PC-9 (cell line): ENCODE results near the gene ADGRE3. TPM values are rescaled to one million over a fixed set of nuclear protein-coding genes. Genes with fewer than 3 reads are reported as not detected.

Experiments
- Bru-seq: library from RNA; stranded (reverse); fragments of 400-500 nt; gene quantifications from one replicate; lab custom pipeline; 2021; lab: Mats Ljungman, UMichigan
- BruChase-seq, 2 experiments: library from RNA; stranded (reverse); fragments of 400-500 nt; gene quantifications; one replicate each; lab custom pipeline; 2021; lab: Mats Ljungman, UMichigan
- BruUV-seq: library from RNA; stranded (reverse); fragments of 400-500 nt; replicated peaks from 2 replicates; lab custom pipeline; 2021; lab: Mats Ljungman, UMichigan
- CTCF ChIA-PET: fragments of 300-600 bp; sonication (Branson Sonifier 250); formaldehyde crosslinking; loops from one replicate; lab custom pipeline; 2022; ENCODE audit warnings: antibody characterized with exemption; lab: Charles Lee
- POLR2A ChIA-PET: fragments of 300-600 bp; sonication (Branson Sonifier 250); formaldehyde crosslinking; loops from one replicate; lab custom pipeline; 2022; ENCODE audit warnings: antibody characterized with exemption; ENCODE audit not compliant: unreplicated experiment; lab: Charles Lee
- DNase-seq, 2 experiments: peaks; one replicate each; pipeline versions ENCODE4 v3.0.0 to v3.0.0-alpha.2; 2015 to 2022; ENCODE audit warnings: mixed read lengths in 1 of 2
- H2AFZ ChIP-seq: fragments of 200-600 bp; sonication (generic); 2 replicates; pipeline ENCODE4 v1.8.1; 2017; ENCODE audit warnings: antibody characterized with exemption
- H3F3A ChIP-seq: fragments of 200-600 bp; sonication (generic); 2 replicates; pipeline ENCODE4 v1.8.1; 2017; ENCODE audit warnings: antibody characterized with exemption, mild to moderate bottlenecking, low read depth; ENCODE audit not compliant: insufficient read depth
- H3K27ac ChIP-seq: fragments of 200-600 bp; sonication (generic); 2 replicates; pipeline ENCODE4 v1.6.1; 2016; ENCODE audit warnings: mixed run types
- H3K27me3 ChIP-seq: fragments of 200-600 bp; sonication (generic); 2 replicates; pipeline ENCODE4 v1.6.1; 2016; ENCODE audit warnings: low read depth, mixed run types; ENCODE audit not compliant: insufficient read depth
- H3K36me3 ChIP-seq: fragments of 200-600 bp; sonication (generic); 2 replicates; pipeline ENCODE4 v1.6.1; 2016; ENCODE audit warnings: low read depth, mixed run types
- H3K4me1 ChIP-seq: fragments of 200-600 bp; sonication (generic); replicated peaks from 2 replicates; pipeline ENCODE4 v1.6.1; 2016; ENCODE audit warnings: mixed run types; ENCODE audit not compliant: insufficient read depth
- H3K4me2 ChIP-seq: fragments of 200-600 bp; sonication (generic); 2 replicates; pipeline ENCODE4 v1.6.1; 2017; ENCODE audit warnings: mixed run types
- H3K4me3 ChIP-seq: fragments of 200-600 bp; sonication (generic); 2 replicates; pipeline ENCODE4 v1.6.1; 2016; ENCODE audit warnings: mixed run types
- H3K79me2 ChIP-seq: fragments of 200-600 bp; sonication (generic); 2 replicates; pipeline ENCODE4 v1.6.1; 2017; ENCODE audit warnings: low read depth, mixed run types
- H3K9me2 ChIP-seq: fragments of 200-600 bp; sonication (generic); 2 replicates; pipeline ENCODE4 v1.8.1; 2017; ENCODE audit warnings: mild to moderate bottlenecking; ENCODE audit not compliant: insufficient read depth
- H3K9me3 ChIP-seq: fragments of 200-600 bp; sonication (generic); 2 replicates; pipeline ENCODE4 v1.8.1; 2016; ENCODE audit warnings: low read depth; ENCODE audit not compliant: insufficient read depth
- H4K20me1 ChIP-seq: fragments of 200-600 bp; sonication (generic); 2 replicates; pipeline ENCODE4 v1.8.1; 2017; ENCODE audit not compliant: insufficient read depth
- EZH2 ChIP-seq: fragments of 200-600 bp; sonication (generic); IDR thresholded peaks from 2 replicates; pipeline ENCODE4 v1.8.0; 2017; ENCODE audit warnings: antibody characterized with exemption, low read depth
- intact Hi-C: fragments of 100-400 bp; cut with micrococcal nuclease; formaldehyde crosslinking; loops from one replicate; pipeline ENCODE4 v1.10.0; 2022; ENCODE audit not compliant: unreplicated experiment
- long read RNA-seq: library from polyadenylated mRNA; stranded (forward); transcript quantifications from one replicate; pipeline ENCODE4 v2.0.0, GENCODE V29; 2022
- total RNA-seq: library from RNA; stranded (reverse); gene quantifications from 2 replicates; pipeline ENCODE4 v1.2.3, GENCODE V29; 2021
- TF ChIP-seq, protein P1 (sequence below): fragments of 200-600 bp; sonication (generic); conservative IDR thresholded peaks from 2 replicates; pipeline ENCODE4 v1.6.1; 2017; ENCODE audit warnings: mixed run types, antibody characterized with exemption, mild to moderate bottlenecking, moderate library complexity

Gene ADGRE3, protein sequence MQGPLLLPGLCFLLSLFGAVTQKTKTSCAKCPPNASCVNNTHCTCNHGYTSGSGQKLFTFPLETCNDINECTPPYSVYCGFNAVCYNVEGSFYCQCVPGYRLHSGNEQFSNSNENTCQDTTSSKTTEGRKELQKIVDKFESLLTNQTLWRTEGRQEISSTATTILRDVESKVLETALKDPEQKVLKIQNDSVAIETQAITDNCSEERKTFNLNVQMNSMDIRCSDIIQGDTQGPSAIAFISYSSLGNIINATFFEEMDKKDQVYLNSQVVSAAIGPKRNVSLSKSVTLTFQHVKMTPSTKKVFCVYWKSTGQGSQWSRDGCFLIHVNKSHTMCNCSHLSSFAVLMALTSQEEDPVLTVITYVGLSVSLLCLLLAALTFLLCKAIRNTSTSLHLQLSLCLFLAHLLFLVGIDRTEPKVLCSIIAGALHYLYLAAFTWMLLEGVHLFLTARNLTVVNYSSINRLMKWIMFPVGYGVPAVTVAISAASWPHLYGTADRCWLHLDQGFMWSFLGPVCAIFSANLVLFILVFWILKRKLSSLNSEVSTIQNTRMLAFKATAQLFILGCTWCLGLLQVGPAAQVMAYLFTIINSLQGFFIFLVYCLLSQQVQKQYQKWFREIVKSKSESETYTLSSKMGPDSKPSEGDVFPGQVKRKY
- not detected in 2 replicates for total RNA-seq
- percentile 4 among the genes with signal in this experiment for Bru-seq, nascent RNA
- percentile 1 among the genes with signal in this experiment for BruChase-seq, experiment 1, labeled RNA remaining after a 2-hour chase
- percentile 4 among the genes with signal in this experiment for BruChase-seq, experiment 2, labeled RNA remaining after a 6-hour chase
- long read RNA-seq, partial matches to known transcripts = 0 of 1 reads
- long read RNA-seq, other reads (novel, unspliced or antisense) = 1 of 1 reads

GRCh38 chr19:14674764-14675163 lies at the start of gene ADGRE3:
TSS of gene ADGRE3 (minus strand) at chr19:14674844. CDS start at chr19:14674770, 74 bp downstream.
- Histone ChIP-seq H4K20me1 (no peaks in the 10 kb centered on the region; the same call in 1 of the 2 replicates), H3K79me2 (no peaks in the 10 kb centered on the region), H3K36me3 (no peaks in the 10 kb centered on the region), H3K4me3 (no peak within 1 kb of the TSS), H3K4me1 (no peaks in the 10 kb centered on the region), H3K9me3 (no peaks in the 10 kb centered on the region), H3K27ac (no peak within 1 kb of the TSS), H3K9me2 (no peaks in the 10 kb centered on the region), H3K4me2 (peak within 1 kb of the TSS; percentile 10; the same call in 1 of the 2 replicates), H3F3A (peaks cover 9% of the 10 kb centered on the region; the same call in 1 of the 2 replicates), H2AFZ (no peak within 1 kb of the TSS), H3K27me3 (peaks cover 95% of the 10 kb centered on the region)
- ChIA-PET POLR2A (no interaction called here), CTCF (no interaction called here)
- intact Hi-C loops = no loop called here
- no peak for TF ChIP-seq EZH2
- TF ChIP-seq, protein P1, sequence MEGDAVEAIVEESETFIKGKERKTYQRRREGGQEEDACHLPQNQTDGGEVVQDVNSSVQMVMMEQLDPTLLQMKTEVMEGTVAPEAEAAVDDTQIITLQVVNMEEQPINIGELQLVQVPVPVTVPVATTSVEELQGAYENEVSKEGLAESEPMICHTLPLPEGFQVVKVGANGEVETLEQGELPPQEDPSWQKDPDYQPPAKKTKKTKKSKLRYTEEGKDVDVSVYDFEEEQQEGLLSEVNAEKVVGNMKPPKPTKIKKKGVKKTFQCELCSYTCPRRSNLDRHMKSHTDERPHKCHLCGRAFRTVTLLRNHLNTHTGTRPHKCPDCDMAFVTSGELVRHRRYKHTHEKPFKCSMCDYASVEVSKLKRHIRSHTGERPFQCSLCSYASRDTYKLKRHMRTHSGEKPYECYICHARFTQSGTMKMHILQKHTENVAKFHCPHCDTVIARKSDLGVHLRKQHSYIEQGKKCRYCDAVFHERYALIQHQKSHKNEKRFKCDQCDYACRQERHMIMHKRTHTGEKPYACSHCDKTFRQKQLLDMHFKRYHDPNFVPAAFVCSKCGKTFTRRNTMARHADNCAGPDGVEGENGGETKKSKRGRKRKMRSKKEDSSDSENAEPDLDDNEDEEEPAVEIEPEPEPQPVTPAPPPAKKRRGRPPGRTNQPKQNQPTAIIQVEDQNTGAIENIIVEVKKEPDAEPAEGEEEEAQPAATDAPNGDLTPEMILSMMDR = no peak
- BruUV-seq = no TSS peak
- DNase-seq = peak in 1 of 2 experiments; percentile 58

GRCh38 chr19:14722127-14722526 lies 47.5 kb upstream of the ADGRE3 start:
- H3K79me2 ChIP-seq = no peaks in the 10 kb centered on the region
- intact Hi-C loops = no loop called here
- H3K4me2 ChIP-seq = no peak overlapping the region
- H3K9me2 ChIP-seq = no peaks in the 10 kb centered on the region
- peaks cover 34% of the 10 kb centered on the region for H3K27me3 ChIP-seq
- no peaks in the 10 kb centered on the region for H4K20me1 ChIP-seq
- H3F3A ChIP-seq = no peaks in the 10 kb centered on the region
- no peak overlapping the region for H2AFZ ChIP-seq
- H3K4me3 ChIP-seq = no peak overlapping the region
- TF ChIP-seq, protein P1 = no peak
- no peak for TF ChIP-seq EZH2
- no peak for DNase-seq
- peaks cover 13% of the 10 kb centered on the region; the same call in 1 of the 2 replicates for H3K36me3 ChIP-seq
- no TSS peak for BruUV-seq
- ChIA-PET CTCF (no interaction called here), POLR2A (no interaction called here)
- peaks cover 55% of the 10 kb centered on the region for H3K9me3 ChIP-seq
- no peaks in the 10 kb centered on the region for H3K4me1 ChIP-seq
- H3K27ac ChIP-seq = no peak overlapping the region

DNA sequence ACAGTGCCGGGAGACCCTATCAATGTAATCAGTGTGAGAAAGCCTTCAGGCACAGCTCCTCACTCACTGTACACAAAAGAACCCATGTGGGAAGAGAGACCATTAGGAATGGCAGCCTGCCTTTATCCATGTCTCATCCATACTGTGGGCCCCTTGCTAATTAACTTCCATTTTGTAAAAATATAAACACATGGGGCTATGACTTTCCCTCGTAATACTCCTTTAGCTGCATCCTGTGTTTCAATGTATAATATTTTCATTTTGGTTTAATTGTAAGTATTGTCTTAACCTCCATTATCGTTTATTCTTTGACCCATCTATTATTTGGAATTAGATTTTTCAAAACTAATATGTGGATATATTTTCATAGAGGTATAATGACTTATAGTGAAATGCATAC lies 44.5 kb upstream of the ADGRE3 start:
- Histone ChIP-seq H3K79me2 (no peaks in the 10 kb centered on the region), H3K9me2 (no peaks in the 10 kb centered on the region), H3K4me1 (no peaks in the 10 kb centered on the region), H3F3A (no peaks in the 10 kb centered on the region), H3K27ac (no peak overlapping the region), H4K20me1 (no peaks in the 10 kb centered on the region), H3K36me3 (peaks cover 13% of the 10 kb centered on the region; the same call in 1 of the 2 replicates), H3K27me3 (peaks cover 5% of the 10 kb centered on the region; the same call in 1 of the 2 replicates), H2AFZ (no peak overlapping the region), H3K9me3 (peaks cover 45% of the 10 kb centered on the region), H3K4me2 (no peak overlapping the region), H3K4me3 (no peak overlapping the region)
- DNase-seq = no peak
- intact Hi-C loops = no loop called here
- TF ChIP-seq EZH2 = no peak
- TF ChIP-seq, protein P1 = no peak
- no TSS peak for BruUV-seq
- ChIA-PET CTCF (no interaction called here), POLR2A (no interaction called here)
